Ascending aorta (tissue), 2 donors: ENCODE measurements around the gene HACE1. TPM values are rescaled to one million over a fixed set of nuclear protein-coding genes. Genes with fewer than 3 reads are reported as not detected.

Experiments
- DNase-seq, 2 donors: peaks; one replicate each; pipeline ENCODE4 v3.0.0-alpha.2; 2019; ENCODE audit warnings: low spot score in 2 of 2
- H3K27ac ChIP-seq, 2 donors: fragments of 200-600 bp; sonication (generic); one replicate each; pipeline ENCODE4 v1.5.1; 2016 to 2017; ENCODE audit warnings: mild to moderate bottlenecking in 1 of 2
- H3K27me3 ChIP-seq: fragments of 200-600 bp; sonication (generic); one replicate; pipeline ENCODE4 v1.5.1; 2017
- H3K36me3 ChIP-seq, 2 donors: fragments of 200-600 bp; sonication (generic); one replicate each; pipeline ENCODE4 v1.5.1; 2016
- H3K4me1 ChIP-seq, 2 donors: fragments of 200-600 bp; sonication (generic); one replicate each; pipeline ENCODE4 v1.5.1; 2016 to 2017; ENCODE audit warnings: mild to moderate bottlenecking in 1 of 2
- H3K4me3 ChIP-seq, 2 donors: fragments of 200-600 bp; sonication (generic); one replicate each; pipeline ENCODE4 v1.5.1; 2016 to 2017; ENCODE audit warnings: mild to moderate bottlenecking in 1 of 2
- H3K9me3 ChIP-seq, 2 donors: fragments of 200-600 bp; sonication (generic); one replicate each; pipeline ENCODE4 v1.5.1; 2016
- intact Hi-C: fragments of 100-400 bp; cut with DNase I; formaldehyde crosslinking; loops from one replicate; pipeline ENCODE4 v1.15.1; 2023
- total RNA-seq: library from RNA; depleted of rRNA; stranded (reverse); fragments of >200 nt; gene quantifications from one replicate; pipeline ENCODE4 v1.1.0, GENCODE V29; 2016
- TF ChIP-seq, protein P1 (sequence below), 3 experiments: fragments of 200-600 bp in 2 of 3; fragments of 450-650 bp in 1 of 3; sonication (generic) in 2 of 3; IDR thresholded peaks; one replicate each; pipeline ENCODE4 v1.5.1; 2016 to 2019; ENCODE audit warnings: antibody characterized with exemption in 3 of 3, mild to moderate bottlenecking in 1 of 3, moderate library complexity in 1 of 3

The HACE1 gene
- total RNA-seq, 1 donor from 2014 or later, result 7.7 TPM

DNA sequence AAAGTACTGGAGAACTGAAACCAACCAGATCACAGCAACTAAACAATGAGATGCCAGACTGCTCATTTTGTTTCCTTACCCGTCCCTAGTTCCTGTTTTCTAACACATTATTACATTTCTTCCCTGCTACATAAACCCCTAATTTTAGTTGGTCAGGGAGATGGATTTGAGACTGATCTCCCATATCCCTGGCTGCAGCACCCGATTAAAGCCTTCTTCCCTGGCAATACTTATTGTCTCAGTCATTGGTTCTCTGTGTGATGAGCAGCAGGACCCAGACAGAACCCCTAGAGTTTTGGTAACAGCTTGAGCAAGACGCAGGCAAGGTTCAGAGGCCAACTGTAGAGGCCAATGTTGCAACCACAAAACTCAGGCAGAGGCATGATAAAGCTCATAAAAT, 28.3 kb upstream of the HACE1 start:
- intact Hi-C loops, result no loop called here
- TF ChIP-seq, protein P1, sequence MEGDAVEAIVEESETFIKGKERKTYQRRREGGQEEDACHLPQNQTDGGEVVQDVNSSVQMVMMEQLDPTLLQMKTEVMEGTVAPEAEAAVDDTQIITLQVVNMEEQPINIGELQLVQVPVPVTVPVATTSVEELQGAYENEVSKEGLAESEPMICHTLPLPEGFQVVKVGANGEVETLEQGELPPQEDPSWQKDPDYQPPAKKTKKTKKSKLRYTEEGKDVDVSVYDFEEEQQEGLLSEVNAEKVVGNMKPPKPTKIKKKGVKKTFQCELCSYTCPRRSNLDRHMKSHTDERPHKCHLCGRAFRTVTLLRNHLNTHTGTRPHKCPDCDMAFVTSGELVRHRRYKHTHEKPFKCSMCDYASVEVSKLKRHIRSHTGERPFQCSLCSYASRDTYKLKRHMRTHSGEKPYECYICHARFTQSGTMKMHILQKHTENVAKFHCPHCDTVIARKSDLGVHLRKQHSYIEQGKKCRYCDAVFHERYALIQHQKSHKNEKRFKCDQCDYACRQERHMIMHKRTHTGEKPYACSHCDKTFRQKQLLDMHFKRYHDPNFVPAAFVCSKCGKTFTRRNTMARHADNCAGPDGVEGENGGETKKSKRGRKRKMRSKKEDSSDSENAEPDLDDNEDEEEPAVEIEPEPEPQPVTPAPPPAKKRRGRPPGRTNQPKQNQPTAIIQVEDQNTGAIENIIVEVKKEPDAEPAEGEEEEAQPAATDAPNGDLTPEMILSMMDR (IDR thresholded peaks at IDR 0.05), result no peak

DNA sequence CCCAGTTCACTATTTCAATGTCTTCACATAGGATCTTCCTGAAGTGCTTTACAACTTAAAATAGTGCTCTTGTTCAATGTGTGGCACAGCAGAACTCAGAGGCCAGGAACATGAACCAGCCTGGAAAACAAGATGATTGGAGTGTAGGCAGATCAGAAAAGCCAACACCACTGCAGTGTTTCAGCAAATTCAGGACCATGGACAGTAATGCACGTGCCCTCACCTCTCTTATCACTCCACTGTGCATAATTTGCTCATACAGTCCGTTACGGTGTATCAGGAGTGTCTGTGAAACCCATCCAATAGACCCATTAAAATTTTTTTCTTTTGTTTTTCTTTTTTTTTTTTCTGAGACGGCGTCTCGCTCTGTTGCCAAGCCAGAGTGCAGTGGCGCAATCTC, 27.6 kb upstream of the HACE1 start:
- Histone ChIP-seq H3K27me3 (no peaks in the 10 kb centered on the region), H3K36me3 (no peaks in the 10 kb centered on the region), H3K4me1 (no peaks in the 10 kb centered on the region), H3K27ac (no peak overlapping the region), H3K4me3 (no peak overlapping the region), H3K9me3 (no peaks in the 10 kb centered on the region)
- TF ChIP-seq, protein P1 (IDR thresholded peaks at IDR 0.05), result no peak
- DNase-seq, result no peak
- intact Hi-C loops, result no loop called here

More for the DNA sequence above, 28.3 kb upstream of the HACE1 start:
- Histone ChIP-seq H3K27me3 (no peaks in the 10 kb centered on the region), H3K9me3 (no peaks in the 10 kb centered on the region), H3K4me3 (no peak overlapping the region), H3K36me3 (no peaks in the 10 kb centered on the region), H3K4me1 (no peaks in the 10 kb centered on the region), H3K27ac (no peak overlapping the region)
- DNase-seq, result no peak

DNA sequence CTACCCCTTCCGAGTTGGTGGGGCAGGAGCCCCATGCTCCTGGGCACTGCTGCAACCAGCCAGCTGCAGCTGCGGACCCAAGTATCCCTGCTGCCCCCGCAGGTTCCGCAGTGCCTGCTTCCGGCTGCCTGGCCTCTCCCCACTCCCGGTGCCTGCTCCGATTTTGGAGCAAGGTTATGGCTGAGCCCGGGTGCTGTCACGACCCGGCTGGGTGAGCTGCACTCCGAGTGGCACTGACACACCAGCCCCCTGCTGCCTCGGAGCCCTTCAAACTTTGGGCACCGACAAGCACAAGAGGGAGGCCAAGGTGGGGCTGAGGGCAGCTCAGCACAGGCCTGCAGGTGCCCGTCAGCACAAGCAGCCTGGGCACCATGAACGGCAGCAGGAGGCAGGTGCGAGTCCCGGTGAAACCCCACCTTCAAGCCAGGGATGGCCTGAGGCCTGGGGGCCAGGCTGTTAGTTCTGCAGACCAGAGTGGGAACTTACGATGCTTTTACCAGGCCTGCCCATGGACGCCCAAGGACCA, 25.9 kb upstream of the HACE1 start:
- H3K4me1 ChIP-seq, result no peaks in the 10 kb centered on the region
- DNase-seq, result no peak
- H3K9me3 ChIP-seq, result no peaks in the 10 kb centered on the region
- no peak overlapping the region for H3K27ac ChIP-seq
- TF ChIP-seq, protein P1 (IDR thresholded peaks at IDR 0.05), result no peak
- intact Hi-C loops, result no loop called here
- no peaks in the 10 kb centered on the region for H3K36me3 ChIP-seq
- no peak overlapping the region for H3K4me3 ChIP-seq
- no peaks in the 10 kb centered on the region for H3K27me3 ChIP-seq

DNA sequence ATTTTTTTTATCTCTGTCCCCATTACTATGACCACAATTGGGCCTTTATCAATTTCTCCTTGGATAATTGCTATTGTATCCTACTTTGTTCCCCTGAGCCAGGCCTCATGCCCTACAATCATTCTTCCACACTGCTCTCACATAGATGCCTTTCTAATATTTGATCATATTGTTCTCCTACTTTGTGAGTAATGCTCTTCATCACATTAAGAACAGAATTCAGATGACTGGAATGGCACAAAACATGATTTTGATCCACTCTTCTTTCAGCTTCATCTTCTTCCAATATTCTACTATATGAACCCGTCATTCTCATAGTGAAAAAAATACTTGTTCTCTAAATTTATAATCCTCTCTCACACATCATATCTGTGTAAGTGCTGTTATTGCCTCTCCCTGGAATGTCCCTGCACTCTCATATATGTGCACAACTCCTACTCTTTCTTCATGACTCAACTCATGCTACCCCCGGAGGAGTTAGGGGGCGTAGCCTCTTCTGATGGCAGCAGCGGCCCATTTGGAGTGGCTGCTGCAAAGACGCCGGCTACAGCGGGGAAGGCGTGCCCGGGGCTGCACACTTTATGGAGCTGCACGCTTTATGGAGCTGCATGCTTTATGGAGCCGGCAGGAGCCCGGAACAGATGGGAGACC, 25.3 kb upstream of the HACE1 start:
- no peaks in the 10 kb centered on the region for H3K9me3 ChIP-seq
- no peaks in the 10 kb centered on the region for H3K36me3 ChIP-seq
- TF ChIP-seq, protein P1 (IDR thresholded peaks at IDR 0.05), result no peak
- no peak for DNase-seq
- intact Hi-C loops, result no loop called here
- no peaks in the 10 kb centered on the region for H3K4me1 ChIP-seq
- H3K27ac ChIP-seq, result no peak overlapping the region
- H3K4me3 ChIP-seq, result no peak overlapping the region
- H3K27me3 ChIP-seq, result no peaks in the 10 kb centered on the region

DNA sequence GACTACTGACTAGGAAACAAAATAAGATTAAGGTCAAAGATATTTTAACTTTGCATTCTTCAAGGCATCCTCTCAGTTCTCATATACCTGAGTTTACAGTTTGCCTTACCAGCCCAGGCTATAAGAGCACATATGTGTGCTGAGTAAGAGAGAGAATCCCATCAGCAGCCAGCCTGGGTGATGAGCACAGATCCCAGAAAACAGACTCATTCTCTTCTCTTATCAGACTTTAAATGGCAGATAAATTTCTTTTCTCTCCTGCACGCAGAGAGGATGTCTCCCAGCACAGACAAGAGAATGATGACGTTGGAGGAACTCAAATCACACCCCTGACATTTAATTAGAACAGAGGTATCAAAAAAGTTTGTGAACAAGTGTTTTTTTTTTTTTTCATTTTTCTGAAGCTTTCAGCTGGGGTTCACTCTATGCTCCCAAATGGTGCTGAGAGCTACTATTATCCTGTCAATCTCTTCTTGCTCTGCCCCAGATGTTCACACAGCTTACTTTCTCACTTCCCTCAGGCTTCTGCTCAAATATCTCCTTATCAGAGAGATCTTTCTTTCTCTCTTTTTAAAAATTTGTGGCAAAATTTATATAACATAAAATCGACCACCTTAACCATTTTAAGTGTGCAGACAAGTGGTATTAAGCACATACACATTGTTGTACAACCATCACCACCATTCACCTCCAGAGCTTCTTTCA, 22.4 kb upstream of the HACE1 start:
- no peak overlapping the region for H3K4me3 ChIP-seq
- intact Hi-C loops, result no loop called here
- no peaks in the 10 kb centered on the region for H3K9me3 ChIP-seq
- H3K36me3 ChIP-seq, result no peaks in the 10 kb centered on the region
- no peaks in the 10 kb centered on the region for H3K4me1 ChIP-seq
- no peak for DNase-seq
- H3K27ac ChIP-seq, result no peak overlapping the region
- TF ChIP-seq, protein P1 (IDR thresholded peaks at IDR 0.05), result no peak
- H3K27me3 ChIP-seq, result no peaks in the 10 kb centered on the region
